Large intestine (tissue), 3 donors: ENCODE measurements around the gene CFAP61. TPM values are rescaled to one million over a fixed set of nuclear protein-coding genes. Genes with fewer than 3 reads are reported as not detected.

Experiments used
- DNase-seq, 2 donors: peaks; one replicate each; pipeline versions ENCODE4 v3.0.0 to v3.0.0-alpha.2; 2013
- H3K27ac ChIP-seq: one replicate; pipeline ENCODE4 v1.5.1; 2013; ENCODE audit warnings: low read length
- H3K27me3 ChIP-seq: 2 replicates; pipeline ENCODE4 v1.6.1; 2013; ENCODE audit warnings: low read length; ENCODE audit not compliant: control insufficient read depth, insufficient read depth
- H3K36me3 ChIP-seq: 2 replicates; pipeline ENCODE4 v1.6.1; 2013; ENCODE audit warnings: low read length; ENCODE audit not compliant: control insufficient read depth, insufficient read depth
- H3K4me1 ChIP-seq: one replicate; pipeline ENCODE4 v1.6.1; 2013; ENCODE audit warnings: low read length; ENCODE audit not compliant: control insufficient read depth, insufficient read depth
- H3K4me3 ChIP-seq: one replicate; pipeline ENCODE4 v1.5.1; 2013; ENCODE audit warnings: low read length
- H3K9me3 ChIP-seq: one replicate; pipeline ENCODE4 v1.6.1; 2013; ENCODE audit warnings: mild to moderate bottlenecking, low read depth, low read length, moderate library complexity; ENCODE audit not compliant: control insufficient read depth
- WGBS: methylation state at CpG from one replicate; pipeline ENCODE4 v1.1.5; 2013; ENCODE audit warnings: low lambda C conversion rate; ENCODE audit not compliant: insufficient coverage; 5-methylcytosine and 5-hydroxymethylcytosine counted together
- polyA plus RNA-seq: library from polyadenylated mRNA; unstranded; fragments of 120-200 nt; gene quantifications from one replicate; pipeline ENCODE4 v1.2.1, GENCODE V29; 2013

CFAP61 gene
- polyA plus RNA-seq, 1 donor: 0.36 TPM

- DNase-seq: no peak
- WGBS: 100% methylated on average over 1 of the region's 4 CpGs
- H3K4me3 ChIP-seq: no peak overlapping the region
- H3K36me3 ChIP-seq: peaks cover 77% of the 10 kb centered on the region
- H3K4me1 ChIP-seq: no peaks in the 10 kb centered on the region
- no peaks in the 10 kb centered on the region for H3K9me3 ChIP-seq
- H3K27ac ChIP-seq: no peak overlapping the region
- H3K27me3 ChIP-seq: no peaks in the 10 kb centered on the region
Observed at GRCh38 chr20:20034486-20034885, 17.8 kb upstream of the CFAP61 start.

- Histone ChIP-seq H3K27ac (no peak overlapping the region), H3K36me3 (peaks cover 87% of the 10 kb centered on the region), H3K4me3 (no peak overlapping the region), H3K27me3 (no peaks in the 10 kb centered on the region), H3K9me3 (no peaks in the 10 kb centered on the region), H3K4me1 (no peaks in the 10 kb centered on the region)
- WGBS: no CpG with 5 or more reads among the region's 3 CpGs
- DNase-seq: no peak
Observed at GRCh38 chr20:20036756-20037155, 15.6 kb upstream of the CFAP61 start.

GRCh38 chr20:20037960-20038359, 14.4 kb upstream of the CFAP61 start:
- Histone ChIP-seq H3K36me3 (peaks cover 88% of the 10 kb centered on the region), H3K9me3 (no peaks in the 10 kb centered on the region), H3K4me3 (no peak overlapping the region), H3K4me1 (no peaks in the 10 kb centered on the region), H3K27me3 (no peaks in the 10 kb centered on the region), H3K27ac (no peak overlapping the region)
- no CpG with 5 or more reads among the region's 5 CpGs for WGBS
- DNase-seq: no peak

- Histone ChIP-seq H3K27me3 (no peaks in the 10 kb centered on the region), H3K9me3 (no peaks in the 10 kb centered on the region), H3K4me3 (no peak overlapping the region), H3K27ac (no peak overlapping the region), H3K36me3 (peaks cover 91% of the 10 kb centered on the region), H3K4me1 (no peaks in the 10 kb centered on the region)
- DNase-seq: no peak
- WGBS: no CpG with 5 or more reads among the region's 6 CpGs
Observed at GRCh38 chr20:20038586-20038985, 13.7 kb upstream of the CFAP61 start.

- peaks cover 96% of the 10 kb centered on the region for H3K36me3 ChIP-seq
- no peaks in the 10 kb centered on the region for H3K9me3 ChIP-seq
- WGBS: 100% methylated on average over 1 of the region's 6 CpGs
- no peak overlapping the region for H3K27ac ChIP-seq
- H3K27me3 ChIP-seq: no peaks in the 10 kb centered on the region
- DNase-seq: no peak
- H3K4me1 ChIP-seq: no peaks in the 10 kb centered on the region
- H3K4me3 ChIP-seq: no peak overlapping the region
Observed at GRCh38 chr20:20039752-20040387, 12.5 kb upstream of the CFAP61 start.

GRCh38 chr20:20051767-20052073, 612 bp upstream of the CFAP61 start:
- Histone ChIP-seq H3K9me3 (no peaks in the 10 kb centered on the region), H3K4me1 (peaks cover 7% of the 10 kb centered on the region), H3K36me3 (peaks cover 30% of the 10 kb centered on the region), H3K27ac (peak overlapping the region; percentile 90), H3K4me3 (peak overlapping the region; percentile 76), H3K27me3 (no peaks in the 10 kb centered on the region)
- no CpG with 5 or more reads among the region's 13 CpGs for WGBS
- DNase-seq: no peak

- Histone ChIP-seq H3K4me1 (no peaks in the 10 kb centered on the region), H3K27ac (no peak overlapping the region), H3K4me3 (no peak overlapping the region), H3K9me3 (no peaks in the 10 kb centered on the region), H3K27me3 (no peaks in the 10 kb centered on the region), H3K36me3 (no peaks in the 10 kb centered on the region)
- no CpG with 5 or more reads among the region's 6 CpGs for WGBS
- no peak for DNase-seq
Observed at GRCh38 chr20:20060234-20060998, 8.1 kb downstream of the CFAP61 start.

GRCh38 chr20:20063941-20064702, 11.8 kb downstream of the CFAP61 start:
- Histone ChIP-seq H3K27ac (no peak overlapping the region), H3K36me3 (no peaks in the 10 kb centered on the region), H3K4me1 (no peaks in the 10 kb centered on the region), H3K9me3 (no peaks in the 10 kb centered on the region), H3K27me3 (no peaks in the 10 kb centered on the region), H3K4me3 (no peak overlapping the region)
- DNase-seq: no peak
- WGBS: 75% methylated on average over 4 of the region's 12 CpGs

- no peak overlapping the region for H3K4me3 ChIP-seq
Observed at GRCh38 chr20:20065361-20065760, 13.0 kb downstream of the CFAP61 start.

GRCh38 chr20:20070871-20071726, 18.8 kb downstream of the CFAP61 start:
- Histone ChIP-seq H3K36me3 (no peaks in the 10 kb centered on the region), H3K27ac (no peak overlapping the region), H3K9me3 (no peaks in the 10 kb centered on the region), H3K4me1 (no peaks in the 10 kb centered on the region), H3K4me3 (no peak overlapping the region), H3K27me3 (peaks cover 5% of the 10 kb centered on the region)
- no CpG with 5 or more reads among the region's 10 CpGs for WGBS
- peak in 1 of 2 donors; percentile 39 for DNase-seq

More at GRCh38 chr20:20065361-20065760, 13.0 kb downstream of the CFAP61 start:
- H3K27me3 ChIP-seq: no peaks in the 10 kb centered on the region
- 100% methylated on average over 1 of the region's 1 CpG for WGBS
- H3K9me3 ChIP-seq: no peaks in the 10 kb centered on the region
- H3K4me1 ChIP-seq: no peaks in the 10 kb centered on the region
- H3K27ac ChIP-seq: no peak overlapping the region
- H3K36me3 ChIP-seq: no peaks in the 10 kb centered on the region
- no peak for DNase-seq
